Left ventricle myocardium inferior (tissue), 1 donor: ENCODE data around the gene DGKD. TPM values are rescaled to one million over a fixed set of nuclear protein-coding genes. Genes with fewer than 3 reads are reported as not detected.
A peak's percentile ranks its signal among the peaks of the same experiment; 100 is the strongest.

ENCODE experiments used
- DNase-seq: peaks from one replicate; pipeline ENCODE4 v3.0.0-alpha.2; 2020
- H3K27ac ChIP-seq: fragments of 200-600 bp; replicated peaks from 2 replicates; pipeline ENCODE4 v1.8.0; 2021
- H3K27me3 ChIP-seq: fragments of 200-600 bp; 2 replicates; pipeline ENCODE4 v1.8.0; 2021; ENCODE audit warnings: low read depth
- H3K36me3 ChIP-seq: fragments of 200-600 bp; 2 replicates; pipeline ENCODE4 v1.8.0; 2021
- H3K4me1 ChIP-seq: fragments of 200-600 bp; 2 replicates; pipeline ENCODE4 v1.8.0; 2021
- H3K4me3 ChIP-seq: fragments of 200-600 bp; 2 replicates; pipeline ENCODE4 v1.8.0; 2021; ENCODE audit warnings: mild to moderate bottlenecking, moderate library complexity
- H3K9me3 ChIP-seq: fragments of 200-600 bp; replicated peaks from 2 replicates; pipeline ENCODE4 v1.8.0; 2021
- intact Hi-C: fragments of 100-400 bp; cut with micrococcal nuclease; formaldehyde crosslinking; loops from one replicate; pipeline ENCODE4 v1.11.0; 2022
- total RNA-seq: library from RNA; stranded (reverse); fragmentation: NEBNext Ultra II Directional; extraction: Animal tissue kit (Norgen Biotek cat#: 25700); gene quantifications from one replicate; pipeline ENCODE4 v1.2.1, GENCODE V29; 2021
- TF ChIP-seq, protein P1 (sequence below): fragments of 200-600 bp; IDR thresholded peaks from 2 replicates; pipeline ENCODE4 v1.8.0; 2021; ENCODE audit warnings: antibody characterized with exemption, mild to moderate bottlenecking, borderline replicate concordance
- donor health status: DM: no; HTN: yes; CAD: no; lungs with severe emphysema.

Gene DGKD
- total RNA-seq, 1 donor from 2014 or later = 41.7 TPM

DNA sequence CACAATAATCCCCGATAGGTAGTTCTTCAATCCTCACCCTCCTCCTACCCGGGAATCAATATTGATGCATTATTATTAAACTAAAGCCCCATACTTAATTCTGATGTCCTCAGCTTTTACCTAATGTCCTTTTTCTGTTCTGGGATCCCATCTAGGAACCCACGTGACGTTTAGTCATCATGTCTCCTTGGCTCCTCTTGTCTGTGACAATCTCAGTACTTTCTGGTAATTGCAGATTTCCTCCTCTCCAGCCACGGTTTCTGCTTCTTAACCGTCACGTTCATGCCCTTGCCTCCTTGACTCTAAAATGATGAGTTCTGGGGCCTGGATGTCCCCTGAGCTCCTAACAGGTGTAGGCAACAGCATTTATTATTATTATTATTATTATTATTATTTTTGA, 2.9 kb upstream of the DGKD start:
- TF ChIP-seq, protein P1, sequence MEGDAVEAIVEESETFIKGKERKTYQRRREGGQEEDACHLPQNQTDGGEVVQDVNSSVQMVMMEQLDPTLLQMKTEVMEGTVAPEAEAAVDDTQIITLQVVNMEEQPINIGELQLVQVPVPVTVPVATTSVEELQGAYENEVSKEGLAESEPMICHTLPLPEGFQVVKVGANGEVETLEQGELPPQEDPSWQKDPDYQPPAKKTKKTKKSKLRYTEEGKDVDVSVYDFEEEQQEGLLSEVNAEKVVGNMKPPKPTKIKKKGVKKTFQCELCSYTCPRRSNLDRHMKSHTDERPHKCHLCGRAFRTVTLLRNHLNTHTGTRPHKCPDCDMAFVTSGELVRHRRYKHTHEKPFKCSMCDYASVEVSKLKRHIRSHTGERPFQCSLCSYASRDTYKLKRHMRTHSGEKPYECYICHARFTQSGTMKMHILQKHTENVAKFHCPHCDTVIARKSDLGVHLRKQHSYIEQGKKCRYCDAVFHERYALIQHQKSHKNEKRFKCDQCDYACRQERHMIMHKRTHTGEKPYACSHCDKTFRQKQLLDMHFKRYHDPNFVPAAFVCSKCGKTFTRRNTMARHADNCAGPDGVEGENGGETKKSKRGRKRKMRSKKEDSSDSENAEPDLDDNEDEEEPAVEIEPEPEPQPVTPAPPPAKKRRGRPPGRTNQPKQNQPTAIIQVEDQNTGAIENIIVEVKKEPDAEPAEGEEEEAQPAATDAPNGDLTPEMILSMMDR = no peak

DNA sequence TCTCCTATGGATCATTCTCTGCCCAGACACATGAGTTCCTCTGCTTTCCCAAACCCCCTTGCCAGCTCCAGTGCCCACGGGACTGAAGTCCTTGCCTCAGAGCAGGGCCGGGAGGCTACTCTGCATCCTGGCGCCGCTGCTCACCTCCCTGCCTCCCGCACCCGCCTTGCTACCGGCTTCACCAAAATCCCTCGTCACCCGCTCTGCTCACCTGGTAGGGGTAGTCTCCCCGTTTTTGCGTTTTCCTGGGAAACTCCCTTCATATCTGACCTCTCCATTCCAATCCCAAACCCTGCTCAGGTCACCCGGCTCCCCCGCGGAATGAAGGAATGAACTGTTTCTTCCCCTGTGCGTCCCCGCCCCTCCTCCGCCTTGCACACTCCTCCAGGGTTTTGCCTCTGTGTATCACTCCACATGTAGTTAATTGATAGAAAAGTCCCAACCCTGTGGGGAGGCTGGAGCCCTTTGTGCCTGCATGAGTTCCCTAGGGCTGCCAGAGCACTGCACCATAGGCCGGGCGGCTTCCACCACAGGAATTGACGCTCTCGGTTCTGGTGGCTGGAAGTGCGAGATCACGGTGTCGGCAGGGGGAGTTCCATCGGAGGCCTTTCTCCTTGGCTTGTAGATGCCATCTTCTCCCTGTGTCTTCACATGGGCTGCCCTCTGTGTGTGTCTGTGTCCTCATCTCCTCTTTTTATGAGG, 2.0 kb upstream of the DGKD start:
- no peak overlapping the region for H3K4me3 ChIP-seq
- intact Hi-C loops = no loop called here
- no peaks in the 10 kb centered on the region for H3K27me3 ChIP-seq
- TF ChIP-seq, protein P1 = no peak
- peaks cover 45% of the 10 kb centered on the region for H3K4me1 ChIP-seq
- no peaks in the 10 kb centered on the region for H3K9me3 ChIP-seq
- DNase-seq = no peak
- no peak overlapping the region for H3K27ac ChIP-seq
- H3K36me3 ChIP-seq = no peaks in the 10 kb centered on the region

More for the DNA sequence above, 2.9 kb upstream of the DGKD start:
- Histone ChIP-seq H3K36me3 (no peaks in the 10 kb centered on the region), H3K4me3 (no peak overlapping the region), H3K4me1 (peaks cover 36% of the 10 kb centered on the region), H3K27ac (no peak overlapping the region), H3K27me3 (no peaks in the 10 kb centered on the region), H3K9me3 (no peaks in the 10 kb centered on the region)
- intact Hi-C loops = no loop called here
- DNase-seq = no peak

DNA sequence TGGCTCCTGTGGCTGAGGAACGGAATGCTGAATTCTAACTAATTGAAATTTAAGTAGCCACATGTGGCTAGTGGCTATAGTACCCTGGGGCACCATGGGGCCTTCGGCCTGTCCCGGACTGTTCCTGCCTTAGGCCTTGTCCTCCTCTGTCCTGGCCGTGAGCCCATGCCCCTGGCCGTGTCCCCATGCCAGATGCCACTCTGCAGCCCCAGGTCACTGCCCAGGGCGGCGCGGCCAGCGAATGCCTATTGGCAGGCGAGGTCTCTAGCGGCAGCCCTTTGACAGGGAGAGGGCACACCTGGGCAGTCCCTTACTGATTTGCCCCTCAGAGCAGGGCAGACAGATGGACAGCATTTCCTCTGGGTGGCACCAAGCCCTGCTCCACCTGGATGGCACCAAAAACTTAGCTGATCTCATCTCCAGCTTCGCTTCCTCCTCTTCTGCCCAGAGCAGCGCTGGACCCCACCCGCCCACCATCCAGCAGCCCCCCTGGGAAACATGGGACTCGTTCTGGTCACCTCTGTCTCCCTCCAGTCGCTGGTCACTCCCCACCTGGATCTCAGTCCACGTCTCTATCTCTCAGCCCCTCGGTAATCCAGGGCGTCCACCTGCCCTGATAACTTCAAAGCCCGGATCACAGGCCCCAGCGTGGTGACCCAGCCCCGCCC, 1.1 kb upstream of the DGKD start:
- Histone ChIP-seq H3K27ac (no peak overlapping the region), H3K4me1 (peaks cover 51% of the 10 kb centered on the region), H3K4me3 (peak overlapping the region; percentile 79), H3K9me3 (no peaks in the 10 kb centered on the region), H3K27me3 (no peaks in the 10 kb centered on the region), H3K36me3 (no peaks in the 10 kb centered on the region)
- intact Hi-C loops = no loop called here
- TF ChIP-seq, protein P1 = no peak
- DNase-seq = peak; percentile 25

DNA sequence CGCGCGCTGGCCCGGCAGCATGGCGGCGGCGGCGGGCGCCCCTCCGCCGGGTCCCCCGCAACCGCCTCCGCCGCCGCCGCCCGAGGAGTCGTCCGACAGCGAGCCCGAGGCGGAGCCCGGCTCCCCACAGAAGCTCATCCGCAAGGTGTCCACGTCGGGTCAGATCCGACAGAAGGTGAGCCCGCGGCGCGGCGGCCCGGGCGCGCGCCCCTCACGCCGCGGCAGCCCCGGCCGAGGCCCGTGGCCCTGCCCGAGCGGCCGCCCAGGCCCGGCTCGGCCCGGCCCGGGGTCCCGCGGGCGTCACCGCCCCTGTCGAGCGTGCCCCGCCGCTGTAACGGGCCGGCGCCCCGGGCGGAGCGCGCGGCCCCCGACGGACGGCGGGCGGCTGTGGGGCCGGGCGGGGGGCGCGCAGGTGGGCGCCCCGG, 218 bp downstream of the DGKD start:
- Histone ChIP-seq H3K27me3 (no peaks in the 10 kb centered on the region), H3K9me3 (no peaks in the 10 kb centered on the region), H3K4me1 (peaks cover 52% of the 10 kb centered on the region), H3K4me3 (peak overlapping the region; percentile 79), H3K27ac (no peak overlapping the region), H3K36me3 (no peaks in the 10 kb centered on the region)
- no peak for DNase-seq
- intact Hi-C loops = loop anchor here (2.0 kb wide), 1 partner anchor 88 kb away; no protein-coding TSS in a partner anchor
- TF ChIP-seq, protein P1 = no peak

DNA sequence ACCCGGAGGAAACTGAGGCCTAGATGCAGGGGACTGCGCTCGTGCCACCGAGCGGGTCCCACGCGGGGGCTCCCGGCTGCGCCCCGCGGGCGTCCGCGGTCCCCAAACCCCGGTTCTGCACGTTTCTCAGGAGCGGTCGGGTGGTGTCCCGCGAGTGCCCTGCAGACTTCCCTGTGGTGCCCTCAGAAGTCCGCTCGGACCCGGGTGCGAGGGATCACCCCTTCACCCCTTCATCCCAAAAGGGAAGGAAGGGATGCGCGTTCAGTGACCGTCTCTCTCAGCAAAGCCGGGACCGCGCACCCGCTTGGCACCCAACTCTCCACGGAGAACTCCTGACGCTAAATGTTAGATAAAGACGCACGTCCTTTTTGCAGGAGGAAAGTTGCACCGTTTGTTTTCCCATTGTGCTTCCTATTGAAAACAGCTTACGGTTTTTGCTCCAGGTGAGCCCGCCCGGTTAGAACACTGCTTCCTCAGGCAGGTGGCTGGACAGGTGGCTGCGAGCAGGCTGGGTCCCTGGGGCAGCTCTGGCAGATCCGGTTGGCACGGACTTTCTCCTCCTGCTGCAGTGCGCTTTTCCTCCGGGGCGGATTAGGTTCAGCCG, 779 bp downstream of the DGKD start:
- peak; percentile 35 for DNase-seq
- no peaks in the 10 kb centered on the region for H3K9me3 ChIP-seq

More for the DNA sequence above, 779 bp downstream of the DGKD start:
- Histone ChIP-seq H3K36me3 (no peaks in the 10 kb centered on the region), H3K4me3 (peak overlapping the region; percentile 79), H3K27ac (peak overlapping the region; percentile 9), H3K4me1 (peaks cover 55% of the 10 kb centered on the region), H3K27me3 (no peaks in the 10 kb centered on the region)
- intact Hi-C loops = loop anchor here (2.0 kb wide), 1 partner anchor 88 kb away; no protein-coding TSS in a partner anchor
- TF ChIP-seq, protein P1 = no peak
